Measurements from ENCODE around the gene IBA57.

Gene IBA57

GRCh38 chr1:228154021-228154669, 11.5 kb upstream of the IBA57 start:
- H3K27ac ChIP-seq = no peak overlapping the region
- TF ChIP-seq CTCF (conservative IDR thresholded peaks at IDR 0.05) = no peak

- no peak for TF ChIP-seq CTCF (conservative IDR thresholded peaks at IDR 0.05)
- H3K27ac ChIP-seq = no peak overlapping the region
Observed at GRCh38 chr1:228154670-228155571, 10.7 kb upstream of the IBA57 start.

- H3K27ac ChIP-seq = no peak overlapping the region
Observed at GRCh38 chr1:228155596-228156514, 9.7 kb upstream of the IBA57 start.

GRCh38 chr1:228156515-228156881, 9.1 kb upstream of the IBA57 start:
- TF ChIP-seq CTCF (conservative IDR thresholded peaks at IDR 0.05) = no peak
- no peak overlapping the region for H3K27ac ChIP-seq

More at GRCh38 chr1:228155596-228156514, 9.7 kb upstream of the IBA57 start:
- no peak for TF ChIP-seq CTCF (conservative IDR thresholded peaks at IDR 0.05)

- no peak for TF ChIP-seq CTCF (conservative IDR thresholded peaks at IDR 0.05)
- H3K27ac ChIP-seq = no peak overlapping the region
Observed at GRCh38 chr1:228156941-228157728, 8.5 kb upstream of the IBA57 start.

GRCh38 chr1:228157729-228158126, 7.9 kb upstream of the IBA57 start:
- H3K27ac ChIP-seq = no peak overlapping the region
- no peak for TF ChIP-seq CTCF (conservative IDR thresholded peaks at IDR 0.05)
